ENCODE data around the gene TLL2.

TLL2 gene

GRCh38 chr10:96379758-96380157 is 134.0 kb downstream of the TLL2 start:
- TF ChIP-seq, protein P1, sequence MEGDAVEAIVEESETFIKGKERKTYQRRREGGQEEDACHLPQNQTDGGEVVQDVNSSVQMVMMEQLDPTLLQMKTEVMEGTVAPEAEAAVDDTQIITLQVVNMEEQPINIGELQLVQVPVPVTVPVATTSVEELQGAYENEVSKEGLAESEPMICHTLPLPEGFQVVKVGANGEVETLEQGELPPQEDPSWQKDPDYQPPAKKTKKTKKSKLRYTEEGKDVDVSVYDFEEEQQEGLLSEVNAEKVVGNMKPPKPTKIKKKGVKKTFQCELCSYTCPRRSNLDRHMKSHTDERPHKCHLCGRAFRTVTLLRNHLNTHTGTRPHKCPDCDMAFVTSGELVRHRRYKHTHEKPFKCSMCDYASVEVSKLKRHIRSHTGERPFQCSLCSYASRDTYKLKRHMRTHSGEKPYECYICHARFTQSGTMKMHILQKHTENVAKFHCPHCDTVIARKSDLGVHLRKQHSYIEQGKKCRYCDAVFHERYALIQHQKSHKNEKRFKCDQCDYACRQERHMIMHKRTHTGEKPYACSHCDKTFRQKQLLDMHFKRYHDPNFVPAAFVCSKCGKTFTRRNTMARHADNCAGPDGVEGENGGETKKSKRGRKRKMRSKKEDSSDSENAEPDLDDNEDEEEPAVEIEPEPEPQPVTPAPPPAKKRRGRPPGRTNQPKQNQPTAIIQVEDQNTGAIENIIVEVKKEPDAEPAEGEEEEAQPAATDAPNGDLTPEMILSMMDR (IDR thresholded peaks at IDR 0.05; ENCODE audit: insufficient read depth, missing control alignments), result no peak
- no peak for DNase-seq (ENCODE audit: insufficient read length, low spot score)
- no peak for FAIRE-seq

GRCh38 chr10:96378741-96379140 is 135.0 kb downstream of the TLL2 start:
- DNase-seq (ENCODE audit: insufficient read length, low spot score), result no peak
- FAIRE-seq, result no peak
- TF ChIP-seq, protein P1 (IDR thresholded peaks at IDR 0.05; ENCODE audit: insufficient read depth, missing control alignments), result no peak

- no peak for DNase-seq (ENCODE audit: insufficient read length, low spot score)
- TF ChIP-seq, protein P1 (IDR thresholded peaks at IDR 0.05; ENCODE audit: insufficient read depth, missing control alignments), result no peak
- no peak for FAIRE-seq
These were observed 135.9 kb downstream of the TLL2 start for GRCh38 chr10:96377816-96378294.

DNA sequence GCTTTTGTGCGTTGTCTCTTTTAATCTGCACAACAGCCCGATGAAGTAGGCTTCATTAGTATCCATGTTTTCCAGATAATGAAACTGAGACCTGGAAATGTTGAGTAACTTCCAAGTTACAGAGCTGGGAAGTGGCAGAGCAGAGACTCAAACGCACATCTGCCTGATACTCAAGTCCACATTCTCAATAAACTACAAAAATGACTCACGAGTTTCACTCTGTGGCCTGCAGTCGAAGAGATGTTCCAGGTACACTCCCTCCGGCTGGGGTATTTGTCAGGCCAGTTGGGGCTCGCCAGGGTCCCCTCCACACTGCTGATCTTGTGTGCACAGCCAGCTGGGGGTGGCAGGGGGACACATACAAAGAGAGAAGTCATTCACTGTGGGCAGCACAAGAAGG is 137.2 kb downstream of the TLL2 start:
- TF ChIP-seq, protein P1 (IDR thresholded peaks at IDR 0.05; ENCODE audit: insufficient read depth, missing control alignments), result no peak
- FAIRE-seq (no peak), DNase-seq (ENCODE audit: insufficient read length, low spot score) (no peak)

- peak; percentile 60 for FAIRE-seq
- DNase-seq (ENCODE audit: insufficient read length, low spot score), result peak; percentile 95
- TF ChIP-seq, protein P1 (IDR thresholded peaks at IDR 0.05; ENCODE audit: insufficient read depth, missing control alignments), result peak; percentile 99
These were observed 138.5 kb downstream of the TLL2 start for GRCh38 chr10:96374985-96375830.

- DNase-seq (ENCODE audit: insufficient read length, low spot score), result no peak
- TF ChIP-seq, protein P1 (IDR thresholded peaks at IDR 0.05; ENCODE audit: insufficient read depth, missing control alignments), result no peak
These were observed 139.1 kb downstream of the TLL2 start for GRCh38 chr10:96374639-96374984.

GRCh38 chr10:96374004-96374403 is 139.7 kb downstream of the TLL2 start:
- TF ChIP-seq, protein P1 (IDR thresholded peaks at IDR 0.05; ENCODE audit: insufficient read depth, missing control alignments), result no peak
- FAIRE-seq, result no peak
- no peak for DNase-seq (ENCODE audit: insufficient read length, low spot score)

More at GRCh38 chr10:96374639-96374984, 139.1 kb downstream of the TLL2 start:
- FAIRE-seq, result no peak
